ENCODE measurements around the gene RCN2.
"Not testable (repeated sequence)": the region's sequence is repeated elsewhere in the genome, so short reads cannot be mapped to it uniquely, and the experiment has no call there.

The RCN2 gene

DNA sequence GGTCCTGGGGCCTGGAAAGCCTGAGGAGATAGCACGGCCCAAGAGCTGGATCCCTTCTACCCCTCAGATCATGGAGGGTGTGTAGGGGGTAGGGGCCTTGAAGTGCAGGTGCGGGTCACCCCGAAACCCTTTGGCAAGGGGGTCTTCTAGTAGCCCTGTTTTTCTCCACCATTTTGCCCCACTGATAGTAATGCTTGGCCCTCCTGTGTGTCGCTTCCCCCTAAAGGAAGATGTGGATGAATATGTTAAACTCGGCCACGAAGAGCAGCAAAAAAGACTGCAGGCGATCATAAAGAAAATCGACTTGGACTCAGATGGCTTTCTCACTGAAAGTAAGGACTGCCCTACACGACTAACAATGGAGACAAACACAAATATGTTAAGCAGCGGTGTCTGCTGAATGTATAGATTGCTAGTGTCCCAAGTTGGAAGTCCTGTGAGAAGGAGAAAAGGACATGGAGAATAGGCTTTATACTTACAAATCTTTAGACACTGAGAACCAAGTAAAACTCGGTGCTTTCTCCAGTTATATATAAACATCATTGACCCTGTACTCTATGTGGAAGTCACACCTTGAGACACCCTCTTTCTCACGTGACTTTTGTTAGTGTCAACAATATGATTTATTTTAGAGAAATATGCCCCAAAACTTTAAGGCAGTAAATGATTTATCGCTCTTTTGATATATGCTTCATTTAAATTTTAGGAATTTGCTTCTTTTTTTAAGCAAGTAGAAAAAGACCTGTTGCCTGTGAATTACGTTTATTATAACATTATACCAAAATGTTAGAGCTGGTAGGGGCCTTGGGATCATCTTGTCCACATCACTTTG lies 802 bp downstream of the RCN2 start:
- no peak for DNase-seq

- no peak for DNase-seq
Measured at GRCh38 chr15:76935620-76936019, 4.1 kb downstream of the RCN2 start.

- DNase-seq, result no peak
Measured at GRCh38 chr15:76936671-76937070, 5.1 kb downstream of the RCN2 start.

DNA sequence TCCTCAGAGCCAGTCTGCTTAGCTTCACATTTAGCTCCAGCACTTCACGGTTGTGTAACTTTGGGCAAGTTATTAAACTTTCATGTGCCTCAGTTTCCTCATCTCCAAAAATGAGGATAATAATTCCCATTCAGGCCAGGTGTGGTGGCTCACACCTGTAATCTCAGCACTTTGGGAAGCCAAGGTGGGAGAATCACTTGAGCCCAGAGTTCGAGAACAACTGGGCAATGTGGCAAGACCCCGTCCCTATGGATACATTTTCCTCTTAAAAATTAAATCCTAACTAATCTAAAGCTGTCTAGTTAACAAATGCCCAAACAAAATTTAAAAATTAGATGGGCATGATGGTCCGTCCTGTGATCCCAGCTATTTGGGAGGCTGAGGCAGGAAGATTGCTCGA lies 7.2 kb downstream of the RCN2 start:
- DNase-seq, result no peak

- DNase-seq, result no peak
Measured at GRCh38 chr15:76939715-76940114, 8.2 kb downstream of the RCN2 start.

- no peak for DNase-seq
Measured at GRCh38 chr15:76941636-76942035, 10.1 kb downstream of the RCN2 start.

DNA sequence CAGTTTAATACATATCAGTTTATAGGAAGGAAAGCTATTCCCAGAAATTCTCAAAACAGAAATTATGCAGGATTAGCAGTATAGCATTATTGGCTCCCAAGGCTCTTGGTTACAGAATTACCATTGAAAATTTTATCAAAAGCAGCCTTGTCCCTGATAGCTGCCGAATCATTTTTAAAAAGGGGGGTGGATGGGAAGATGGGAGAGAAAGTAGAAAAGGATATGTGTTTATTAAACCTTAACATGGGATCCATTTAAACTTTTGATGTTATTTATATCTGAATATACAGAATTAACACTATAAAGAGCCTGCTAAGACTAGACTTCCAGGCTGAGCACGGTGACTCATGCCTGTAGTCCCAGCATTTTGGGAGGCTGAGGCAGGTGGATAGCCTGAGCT lies 10.8 kb downstream of the RCN2 start:
- no peak for DNase-seq

- no peak for DNase-seq
Measured at GRCh38 chr15:76945494-76946093, 14.0 kb downstream of the RCN2 start.

DNA sequence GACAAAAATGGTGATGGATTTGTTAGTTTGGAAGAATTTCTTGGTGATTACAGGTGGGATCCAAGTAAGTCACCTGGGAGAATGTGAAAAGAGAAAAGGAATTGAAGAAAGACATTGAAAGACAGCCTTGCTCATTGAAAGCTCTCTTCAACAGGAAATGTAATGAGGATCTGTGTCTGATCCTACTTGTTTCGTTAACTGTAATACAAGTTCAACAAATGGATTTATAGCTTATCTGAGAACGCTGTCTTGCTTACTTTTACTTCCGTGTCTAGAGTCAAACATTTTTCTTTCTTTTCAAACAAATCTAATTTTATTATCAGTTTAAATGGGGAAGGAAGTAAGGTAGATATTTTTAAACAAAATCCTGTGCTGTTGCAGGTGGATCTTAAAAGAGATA lies 15.9 kb downstream of the RCN2 start:
- DNase-seq, result no peak

DNA sequence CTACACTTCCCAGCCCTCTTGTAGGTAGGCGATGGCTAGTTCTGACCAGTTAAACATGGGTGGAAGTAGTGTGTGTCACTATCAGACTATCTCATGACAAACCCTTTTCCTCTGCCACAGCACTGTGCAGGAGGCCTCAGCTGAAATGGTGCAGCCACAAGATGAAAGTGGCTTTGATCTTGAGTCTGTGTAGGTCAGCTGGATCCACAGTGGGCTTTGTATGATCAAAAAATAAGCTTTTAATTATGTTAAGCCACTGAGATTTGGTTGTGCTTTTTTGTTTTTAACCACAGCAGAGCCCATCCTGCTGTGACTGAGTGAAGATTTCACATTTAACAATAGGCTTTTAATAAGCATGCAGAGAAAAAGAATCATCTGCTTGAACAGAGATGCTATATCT lies 19.7 kb downstream of the RCN2 start:
- no peak for DNase-seq

GRCh38 chr15:76953913-76954312 lies 22.4 kb downstream of the RCN2 start:
- DNase-seq, result no peak

DNA sequence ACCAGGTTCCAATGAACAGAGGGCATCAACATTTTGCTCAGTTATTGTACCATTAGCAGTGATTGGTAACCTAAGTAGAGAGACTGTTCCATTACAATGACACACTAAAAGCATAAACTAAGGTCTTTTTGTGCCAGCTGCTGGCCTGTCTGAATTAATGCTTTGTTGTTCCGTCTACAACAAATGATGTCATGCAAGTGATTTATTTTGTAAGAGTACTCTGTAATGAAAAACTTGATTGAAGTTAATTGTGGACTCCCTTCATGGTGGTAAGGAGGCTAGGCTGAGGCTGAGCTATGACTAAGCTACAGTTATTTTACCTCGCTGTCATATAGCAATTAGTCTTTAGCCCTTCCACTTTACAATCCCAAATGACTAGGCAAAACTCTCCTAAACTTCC lies 23.2 kb downstream of the RCN2 start:
- no peak for DNase-seq

- DNase-seq, result no peak
Measured at GRCh38 chr15:76961268-76962011, 29.9 kb downstream of the RCN2 start.

- no peak for DNase-seq
Measured at GRCh38 chr15:76962337-76963013, 30.9 kb downstream of the RCN2 start.

GRCh38 chr15:76963596-76963995 lies 32.0 kb downstream of the RCN2 start:
- no peak for DNase-seq

- no peak for DNase-seq
Measured at GRCh38 chr15:76964157-76964556, 32.6 kb downstream of the RCN2 start.

GRCh38 chr15:76966051-76966450 lies 34.5 kb downstream of the RCN2 start:
- not testable (repeated sequence) for DNase-seq

GRCh38 chr15:76967067-76967466 lies 35.5 kb downstream of the RCN2 start:
- DNase-seq, result no peak

DNA sequence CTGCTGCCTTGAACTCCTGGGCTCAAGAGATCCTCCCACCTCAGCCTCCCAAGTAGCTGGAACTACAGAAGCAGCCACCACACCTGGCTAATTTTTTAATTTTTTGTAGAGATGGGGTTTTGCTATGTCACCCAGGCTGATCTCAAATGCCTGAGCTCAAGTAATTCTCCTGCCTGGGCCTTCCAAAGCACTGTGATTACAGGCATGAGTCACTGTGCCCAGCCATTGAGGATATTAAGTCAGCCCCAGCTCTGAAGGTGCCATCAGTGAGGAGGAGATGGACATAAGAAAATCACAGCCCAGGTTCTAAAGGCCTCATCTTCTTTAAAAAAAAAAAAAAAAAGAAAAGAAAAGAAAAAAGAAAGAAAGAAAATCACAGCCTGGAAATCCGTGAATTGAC lies 36.8 kb downstream of the RCN2 start:
- no peak for DNase-seq

DNA sequence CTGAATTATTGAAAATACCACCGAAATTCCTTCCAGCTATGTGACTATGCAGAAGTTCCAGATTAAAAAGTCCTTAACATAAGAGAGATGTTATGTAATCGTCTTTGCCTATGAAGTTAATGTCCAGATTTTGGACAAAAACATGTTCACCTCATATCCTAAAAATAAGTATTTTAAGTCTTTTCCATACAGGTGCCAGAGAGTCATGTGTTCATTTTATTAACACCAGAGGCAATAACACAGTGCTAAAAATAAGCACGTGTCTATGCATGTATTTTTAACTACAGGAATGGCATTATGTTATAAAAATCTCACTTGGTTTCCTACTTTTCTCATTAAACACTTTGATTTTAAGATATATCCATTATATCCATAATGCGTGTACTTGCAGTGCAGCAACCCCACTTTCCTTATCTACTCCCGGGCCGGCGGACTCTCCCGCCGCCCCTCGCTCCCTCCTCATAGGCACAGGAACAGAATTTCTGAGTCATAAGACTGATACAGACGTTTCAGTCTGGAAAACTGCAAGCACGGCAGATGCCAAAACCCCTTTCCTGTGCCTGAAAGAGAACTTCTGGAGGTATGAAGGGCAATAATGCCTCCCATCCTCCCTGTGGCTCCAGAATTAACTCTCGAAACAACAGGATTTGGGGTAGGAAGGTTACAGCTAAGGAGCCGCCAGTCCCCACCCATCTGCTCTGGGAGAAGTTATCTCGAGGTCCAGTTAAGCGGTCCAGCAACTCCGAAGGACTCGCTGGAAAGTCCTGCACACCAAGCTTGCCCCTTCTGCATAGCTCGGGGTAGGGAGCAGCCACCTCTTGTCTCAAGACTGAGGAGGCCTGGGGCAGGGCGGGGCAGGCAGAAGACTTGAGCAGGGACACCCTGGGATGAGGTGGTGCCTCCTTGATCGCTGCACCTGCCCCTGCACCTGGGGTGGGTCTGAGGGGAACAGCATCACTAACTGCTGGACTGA lies 41.1 kb downstream of the RCN2 start:
- no peak for DNase-seq

DNA sequence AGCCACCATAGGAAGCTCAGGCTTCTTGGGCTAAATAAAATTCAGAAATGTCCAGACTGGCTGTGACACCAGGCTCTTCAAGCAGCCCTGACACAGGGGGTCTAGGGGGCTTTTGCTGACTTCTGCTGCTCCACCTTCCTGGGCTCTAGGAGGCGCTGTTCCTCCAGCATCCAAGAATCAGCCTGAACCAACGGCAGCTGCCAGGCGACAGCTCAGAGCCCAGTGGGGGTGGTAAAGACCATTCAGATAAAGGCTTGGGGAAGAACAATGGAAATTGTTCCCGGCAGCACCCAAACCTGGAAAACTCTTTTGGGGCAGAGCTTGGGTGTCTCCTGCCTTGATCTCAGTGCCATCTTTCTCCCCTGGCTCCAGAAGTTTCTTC lies 41.8 kb downstream of the RCN2 start:
- DNase-seq, result no peak

- DNase-seq, result no peak
Measured at GRCh38 chr15:76973906-76974305, 42.4 kb downstream of the RCN2 start.

Data from SHP77 treated with DMSO at 0.1 percent for 48 hours (cell line).